Panc1 (cell line): ENCODE data around the gene PCDHGA2. TPM values are rescaled to one million over a fixed set of nuclear protein-coding genes. Genes with fewer than 3 reads are reported as not detected.

Experiments used
- ATAC-seq: fragments of 200-7000 bp; cut with Tn5 transposase; 2 replicates; pipeline ENCODE4 v1.9.1; 2020; ENCODE audit warnings: mild to moderate bottlenecking, moderate library complexity
- BruUV-seq: library from RNA; stranded (reverse); fragments of 400-500 nt; replicated peaks from 2 replicates; lab custom pipeline; 2021; lab: Mats Ljungman, UMichigan
- CTCF ChIA-PET: fragments of 300-600 bp; sonication (Branson Sonifier 250); formaldehyde crosslinking; loops from one replicate; lab custom pipeline; 2022; ENCODE audit warnings: antibody characterized with exemption; lab: Charles Lee
- POLR2A ChIA-PET: fragments of 300-600 bp; sonication (Branson Sonifier 250); formaldehyde crosslinking; loops from one replicate; lab custom pipeline; 2022; ENCODE audit warnings: antibody characterized with exemption; lab: Charles Lee
- DNase-seq: peaks from one replicate; pipeline ENCODE4 v3.0.0-alpha.2; 2010; ENCODE audit warnings: low read depth, low spot score
- H3K27ac ChIP-seq: 2 replicates; pipeline ENCODE4 v1.5.1; 2011; ENCODE audit warnings: mild to moderate bottlenecking, low read length, inconsistent platforms
- H3K27me3 ChIP-seq: fragments of 200-500 bp; sonication (Bioruptor generic); 2 replicates; pipeline ENCODE4 v1.6.0; 2014; ENCODE audit warnings: low read length, inconsistent platforms; ENCODE audit not compliant: control insufficient read depth, insufficient read depth
- H3K36me3 ChIP-seq: fragments of 200-500 bp; sonication (Bioruptor generic); 2 replicates; pipeline ENCODE4 v1.5.1; 2014; ENCODE audit warnings: inconsistent platforms, mild to moderate bottlenecking, low read length, moderate library complexity; ENCODE audit not compliant: control insufficient read depth, insufficient read depth
- H3K4me1 ChIP-seq: 2 replicates; pipeline ENCODE4 v1.5.1; 2011; ENCODE audit warnings: inconsistent platforms, mild to moderate bottlenecking, low read length, moderate library complexity; ENCODE audit not compliant: control insufficient read depth, insufficient read depth
- H3K4me3 ChIP-seq, 2 experiments: 2 replicates each; pipeline ENCODE4 v1.5.1; 2011 to 2012; ENCODE audit warnings: low read depth in 2 of 2, low read length in 2 of 2, mild to moderate bottlenecking in 2 of 2, inconsistent platforms in 1 of 2, moderate library complexity in 1 of 2
- H3K9me3 ChIP-seq: fragments of 200-500 bp; sonication (Bioruptor generic); 2 replicates; pipeline ENCODE4 v1.5.1; 2014; ENCODE audit warnings: low read depth, mild to moderate bottlenecking, inconsistent platforms, low read length, moderate library complexity; ENCODE audit not compliant: control insufficient read depth, insufficient read depth
- CTCF ChIP-seq: fragments of 450-650 bp; IDR thresholded peaks from 2 replicates; pipeline ENCODE4 v1.5.1; 2017; ENCODE audit warnings: mild to moderate bottlenecking
- POLR2AphosphoS5 ChIP-seq: IDR thresholded peaks from 2 replicates; pipeline ENCODE4 v1.6.1; 2012; ENCODE audit warnings: mild to moderate bottlenecking, low read depth, low read length, moderate library complexity
- REST ChIP-seq, 2 experiments: IDR thresholded peaks; 2 replicates each; pipeline ENCODE4 v1.6.1; 2011 to 2012; ENCODE audit warnings: low read depth in 2 of 2, control low read depth in 1 of 2, low read length in 1 of 2, mild to moderate bottlenecking in 1 of 2, moderate library complexity in 1 of 2; ENCODE audit not compliant: insufficient read depth in 1 of 2
- SIN3A ChIP-seq: IDR thresholded peaks from 2 replicates; pipeline ENCODE4 v1.6.1; 2012; ENCODE audit warnings: low read depth, mild to moderate bottlenecking, low read length, moderate library complexity, borderline replicate concordance; ENCODE audit not compliant: insufficient read depth
- TCF7L2 ChIP-seq: IDR thresholded peaks from 2 replicates; pipeline ENCODE4 v1.6.1; 2011; ENCODE audit warnings: mild to moderate bottlenecking, low read depth, low read length, inconsistent platforms
- in situ Hi-C: cut with HindIII; loops from 2 replicates; pipeline ENCODE4 v1.10.0; 2016; ENCODE audit warnings: low sequenced_read_pairs, low pct_unique_long_range_greater_than_20kb
- intact Hi-C: fragments of 100-400 bp; cut with micrococcal nuclease; formaldehyde crosslinking; loops from one replicate; pipeline ENCODE4 v1.10.0; 2022; ENCODE audit not compliant: unreplicated experiment
- total RNA-seq: library from RNA; stranded (reverse); gene quantifications from one replicate; pipeline ENCODE4 v1.2.1, GENCODE V29; 2021; ENCODE audit not compliant: unreplicated experiment

The PCDHGA2 gene
- total RNA-seq, 1 experiment from 2014 or later: 0.05 TPM

GRCh38 chr5:141369994-141370848, 31.7 kb downstream of the PCDHGA2 start, which contains the start of gene PCDHGB3:
Gene PCDHGB3, plus strand, starts transcription at chr5:141370242. Its CDS starts 153 bp downstream, at chr5:141370395.
- TF ChIP-seq POLR2AphosphoS5 (no peak), CTCF (no peak), SIN3A (no peak), TCF7L2 (no peak), REST (IDR thresholded peaks at IDR 0.05; ENCODE audit: insufficient read depth in 1 of 2, low read depth in 2 of 2, low read length in 1 of 2) (no peak)
- no peaks in the 10 kb centered on the region for H3K4me1 ChIP-seq
- DNase-seq: no peak
- H3K4me3 ChIP-seq: no peak within 1 kb of the TSS
- H3K27me3 ChIP-seq: no peaks in the 10 kb centered on the region
- BruUV-seq: no TSS peak
- no peaks in the 10 kb centered on the region for H3K36me3 ChIP-seq
- no peak for ATAC-seq
- in situ Hi-C loops: no loop called here
- ChIA-PET POLR2A (no interaction called here), CTCF (interaction anchor here (0.7 kb wide), 1 partner anchor 147 kb away, joined by 3 read pairs; the partner anchor contains the start of gene PCDHB14)
- intact Hi-C loops: loop anchor here (10.0 kb wide), 1 partner anchor 45 kb away; the partner anchor contains the start of genes PCDHGA10 and PCDHGB7
- H3K9me3 ChIP-seq: peaks cover 7% of the 10 kb centered on the region; the same call in 1 of the 2 replicates
- no peak within 1 kb of the TSS for H3K27ac ChIP-seq

GRCh38 chr5:141371572-141372475, 33.3 kb downstream of the PCDHGA2 start:
- H3K4me3 ChIP-seq: no peak overlapping the region
- intact Hi-C loops: no loop called here
- no peaks in the 10 kb centered on the region for H3K27me3 ChIP-seq
- no peaks in the 10 kb centered on the region for H3K36me3 ChIP-seq
- no peaks in the 10 kb centered on the region for H3K4me1 ChIP-seq
- ChIA-PET POLR2A (no interaction called here), CTCF (no interaction called here)
- TF ChIP-seq REST (IDR thresholded peaks at IDR 0.05; ENCODE audit: insufficient read depth in 1 of 2, low read depth in 2 of 2, low read length in 1 of 2): no peak
- no peak for TF ChIP-seq TCF7L2
- TF ChIP-seq POLR2AphosphoS5: no peak
- no peak for TF ChIP-seq CTCF
- TF ChIP-seq SIN3A: no peak
- in situ Hi-C loops: no loop called here
- BruUV-seq: no TSS peak
- H3K27ac ChIP-seq: no peak overlapping the region
- DNase-seq (no peak), ATAC-seq (no peak)
- peaks cover 7% of the 10 kb centered on the region; the same call in 1 of the 2 replicates for H3K9me3 ChIP-seq
